ENCODE results near the gene OTOG.

Gene OTOG

GRCh38 chr11:17683377-17684161, 136.5 kb downstream of the OTOG start:
- TF ChIP-seq SIN3A (IDR thresholded peaks at IDR 0.05; ENCODE audit: borderline replicate concordance, insufficient read depth, low read length) = no peak
- TF ChIP-seq REST (IDR thresholded peaks at IDR 0.05; ENCODE audit: insufficient read depth in 1 of 2, low read depth in 2 of 2, low read length in 2 of 2) = no peak
- no peak for TF ChIP-seq TAF1 (IDR thresholded peaks at IDR 0.05; ENCODE audit: borderline replicate concordance, insufficient read depth, low read length)
- no peak for TF ChIP-seq POLR2AphosphoS5 (IDR thresholded peaks at IDR 0.05; ENCODE audit: low read depth, low read length)
- TF ChIP-seq FOXP2 (optimal IDR thresholded peaks at IDR 0.05; ENCODE audit: borderline replicate concordance, extremely low read depth, extremely low read length, insufficient read depth) = no peak

- TF ChIP-seq REST (IDR thresholded peaks at IDR 0.05; ENCODE audit: insufficient read depth in 1 of 2, low read depth in 2 of 2, low read length in 2 of 2) (no peak), FOXP2 (optimal IDR thresholded peaks at IDR 0.05; ENCODE audit: borderline replicate concordance, extremely low read depth, extremely low read length, insufficient read depth) (no peak), POLR2AphosphoS5 (IDR thresholded peaks at IDR 0.05; ENCODE audit: low read depth, low read length) (no peak), TAF1 (IDR thresholded peaks at IDR 0.05; ENCODE audit: borderline replicate concordance, insufficient read depth, low read length) (no peak), SIN3A (IDR thresholded peaks at IDR 0.05; ENCODE audit: borderline replicate concordance, insufficient read depth, low read length) (no peak)
These were observed 137.5 kb downstream of the OTOG start for GRCh38 chr11:17684550-17684949.

- TF ChIP-seq TAF1 (IDR thresholded peaks at IDR 0.05; ENCODE audit: borderline replicate concordance, insufficient read depth, low read length) = no peak
- no peak for TF ChIP-seq REST (IDR thresholded peaks at IDR 0.05; ENCODE audit: insufficient read depth in 1 of 2, low read depth in 2 of 2, low read length in 2 of 2)
- no peak for TF ChIP-seq SIN3A (IDR thresholded peaks at IDR 0.05; ENCODE audit: borderline replicate concordance, insufficient read depth, low read length)
- no peak for TF ChIP-seq POLR2AphosphoS5 (IDR thresholded peaks at IDR 0.05; ENCODE audit: low read depth, low read length)
- no peak for TF ChIP-seq FOXP2 (optimal IDR thresholded peaks at IDR 0.05; ENCODE audit: borderline replicate concordance, extremely low read depth, extremely low read length, insufficient read depth)
These were observed 139.3 kb downstream of the OTOG start for GRCh38 chr11:17686231-17686980.

GRCh38 chr11:17687946-17688670, 141.0 kb downstream of the OTOG start:
- TF ChIP-seq TAF1 (IDR thresholded peaks at IDR 0.05; ENCODE audit: borderline replicate concordance, insufficient read depth, low read length) (no peak), REST (IDR thresholded peaks at IDR 0.05; ENCODE audit: insufficient read depth in 1 of 2, low read depth in 2 of 2, low read length in 2 of 2) (no peak)

All from PFSK-1 (cell line).